Ureter (tissue), 1 donor: ENCODE measurements around the gene TMEM131. TPM values are rescaled to one million over a fixed set of nuclear protein-coding genes. Genes with fewer than 3 reads are reported as not detected.
"Not testable (repeated sequence)": the region's sequence is repeated elsewhere in the genome, so short reads cannot be mapped to it uniquely, and the experiment has no call there.

Experiments used
- DNase-seq: peaks from one replicate; pipeline ENCODE4 v3.0.0-alpha.2; 2020; ENCODE audit warnings: low spot score
- total RNA-seq: library from RNA; stranded (reverse); gene quantifications from one replicate; pipeline ENCODE4 v1.2.4, GENCODE V29; 2023
- donor health status: DM: yes; HTN: yes; CAD: no.

The TMEM131 gene
- total RNA-seq, 1 donor from 2014 or later = 67.7 TPM

- DNase-seq = no peak
Measured at GRCh38 chr2:97861177-97861576, 134.6 kb downstream of the TMEM131 start.

DNA sequence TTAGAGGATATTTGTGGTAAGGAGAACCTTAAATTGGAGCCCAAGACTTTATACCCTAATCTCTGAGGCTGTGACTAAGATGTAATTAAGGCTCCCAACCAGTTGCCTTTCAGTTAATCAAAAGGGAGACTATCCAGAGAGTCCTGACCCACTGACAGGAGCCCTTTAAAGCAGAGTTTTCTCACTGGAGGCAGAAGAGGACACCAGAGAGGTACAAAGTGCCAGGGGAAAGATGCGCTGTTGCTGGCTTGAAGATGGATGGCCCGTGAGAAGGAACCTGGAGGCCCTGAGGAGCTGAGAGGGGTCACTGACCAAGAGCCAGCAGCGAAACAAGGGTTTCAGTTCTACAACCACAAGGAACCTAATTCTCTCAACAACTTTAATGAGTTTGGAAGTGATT, 137.3 kb downstream of the TMEM131 start:
- DNase-seq = no peak

DNA sequence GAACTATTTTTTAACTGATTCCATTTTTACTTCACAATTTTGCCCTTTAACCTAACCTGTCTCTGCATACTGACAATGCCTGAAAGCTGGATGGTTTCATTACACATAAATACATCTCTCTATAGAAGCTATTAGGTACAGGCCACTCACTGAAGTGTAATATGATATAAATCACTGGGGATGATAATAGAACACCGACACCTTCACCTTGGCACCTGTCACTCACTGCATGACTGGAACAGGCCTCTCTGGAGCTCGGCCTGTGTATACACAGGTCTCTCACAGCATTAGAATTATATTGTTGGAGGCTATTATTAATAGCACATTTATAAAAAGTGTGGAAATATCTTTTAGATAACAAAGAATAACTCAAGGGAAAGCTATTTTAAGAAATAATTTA, 138.2 kb downstream of the TMEM131 start:
- no peak for DNase-seq

DNA sequence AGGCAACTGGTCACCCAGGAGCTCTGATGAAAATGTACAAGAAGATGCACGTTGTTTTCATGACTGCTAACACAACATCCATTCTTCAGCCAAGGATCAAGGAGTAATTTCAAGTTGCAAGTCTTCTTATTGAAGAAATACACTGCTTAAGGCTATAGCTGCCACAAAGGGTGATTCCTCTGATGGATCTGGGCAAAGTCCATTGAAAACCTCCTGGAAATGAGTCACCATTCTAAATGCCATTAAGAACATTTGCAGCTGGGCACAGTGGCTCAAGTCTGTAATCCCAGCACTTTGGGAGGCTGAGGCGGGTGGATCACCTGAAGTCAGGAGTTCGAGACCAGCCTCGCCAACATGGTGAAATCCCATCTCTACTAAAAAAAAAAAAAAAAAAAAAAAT, 142.7 kb downstream of the TMEM131 start:
- not testable (repeated sequence) for DNase-seq

GRCh38 chr2:97851172-97851571, 144.6 kb downstream of the TMEM131 start:
- no peak for DNase-seq

- DNase-seq = no peak
Measured at GRCh38 chr2:97849881-97850528, 145.7 kb downstream of the TMEM131 start.

DNA sequence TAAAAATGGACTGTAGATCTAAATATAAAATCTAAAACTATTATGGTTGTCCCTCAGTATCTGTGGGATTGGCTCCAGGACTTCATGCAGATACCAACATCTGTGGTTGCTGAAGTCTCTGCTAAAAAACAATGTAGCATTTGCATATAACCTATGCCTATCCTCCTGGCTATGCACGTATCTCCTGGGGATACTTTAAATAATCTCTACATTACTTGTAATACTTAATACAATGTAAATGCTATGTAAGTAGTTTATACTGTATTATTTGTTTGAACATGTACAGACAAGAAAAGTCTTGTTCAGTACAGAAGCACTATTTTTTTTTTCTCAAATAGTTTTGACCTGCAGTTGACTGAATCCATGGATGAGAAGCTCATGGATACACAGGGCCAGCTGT, 147.4 kb downstream of the TMEM131 start:
- DNase-seq = no peak

GRCh38 chr2:97846716-97847115, 149.0 kb downstream of the TMEM131 start:
- DNase-seq = not testable (repeated sequence)

GRCh38 chr2:97845818-97846217, 149.9 kb downstream of the TMEM131 start:
- DNase-seq = no peak

- DNase-seq = no peak
Measured at GRCh38 chr2:97845133-97845532, 150.6 kb downstream of the TMEM131 start.

- no peak for DNase-seq
Measured at GRCh38 chr2:97844311-97844859, 151.4 kb downstream of the TMEM131 start.

DNA sequence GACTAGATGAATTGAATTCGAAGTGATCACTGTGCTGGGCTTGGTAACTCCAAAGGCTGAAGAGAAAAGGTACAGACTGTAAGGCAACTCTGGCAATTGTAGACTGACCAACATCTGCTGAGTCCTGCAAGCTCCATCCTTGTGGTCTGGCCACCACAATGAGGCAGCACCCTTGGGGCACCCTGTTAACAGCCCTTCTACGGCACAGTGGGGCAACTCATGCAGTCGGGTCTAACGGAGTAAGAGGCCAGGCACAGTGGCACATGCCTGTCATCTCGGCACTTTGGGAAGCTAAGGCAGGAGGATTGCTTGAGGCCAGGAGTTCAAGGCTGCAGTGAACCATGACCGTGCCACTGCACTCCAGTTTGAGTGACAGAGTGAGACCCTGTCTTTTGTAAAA, 155.6 kb downstream of the TMEM131 start:
- no peak for DNase-seq

GRCh38 chr2:97834610-97835009, 161.1 kb downstream of the TMEM131 start:
- no peak for DNase-seq

GRCh38 chr2:97831121-97831520, 164.6 kb downstream of the TMEM131 start:
- DNase-seq = no peak

- DNase-seq = not testable (repeated sequence)
Measured at GRCh38 chr2:97829255-97829654, 166.5 kb downstream of the TMEM131 start.

- not testable (repeated sequence) for DNase-seq
Measured at GRCh38 chr2:97827013-97827412, 168.7 kb downstream of the TMEM131 start.

- DNase-seq = not testable (repeated sequence)
Measured at GRCh38 chr2:97826266-97826847, 169.4 kb downstream of the TMEM131 start.

DNA sequence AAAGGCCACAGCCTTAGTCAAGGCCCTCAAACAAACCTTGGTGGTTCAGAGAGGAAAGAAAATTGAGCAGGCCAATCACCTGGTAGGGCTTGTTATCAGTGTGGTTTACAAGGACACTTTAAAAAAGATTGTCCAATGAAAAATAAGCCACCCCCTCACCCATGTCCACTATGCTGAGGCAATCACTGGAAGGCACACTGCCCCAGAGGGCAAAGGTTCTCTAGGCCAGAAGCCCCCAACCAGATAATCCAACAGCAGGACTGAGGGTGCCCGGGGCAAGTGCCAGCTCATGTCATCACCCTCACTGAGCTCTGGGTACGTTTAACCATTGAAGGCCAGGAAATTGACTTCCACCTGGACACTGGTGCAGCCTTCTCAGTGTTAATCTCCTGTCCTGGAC, 171.7 kb downstream of the TMEM131 start:
- DNase-seq = not testable (repeated sequence)

GRCh38 chr2:97821862-97822261, 173.9 kb downstream of the TMEM131 start:
- not testable (repeated sequence) for DNase-seq

DNA sequence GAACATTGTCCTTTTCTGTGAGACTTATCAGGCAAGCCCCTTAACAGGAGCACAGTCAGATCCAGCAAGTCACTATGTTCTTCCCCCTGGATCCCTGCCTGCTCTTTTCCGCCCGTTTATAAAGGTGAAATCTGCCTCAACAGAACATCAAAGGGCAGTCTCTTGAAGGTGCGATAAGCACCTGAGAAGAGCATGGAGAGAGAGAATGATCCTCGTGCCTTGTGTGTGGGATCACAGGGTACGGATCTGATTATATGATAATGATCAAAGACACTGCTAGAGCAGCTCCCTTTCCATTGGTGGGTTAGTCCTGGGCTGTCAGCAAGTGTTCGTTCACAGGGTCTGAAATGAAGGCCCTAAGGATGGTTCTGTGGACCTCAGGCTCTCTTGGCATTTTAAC, 176.0 kb downstream of the TMEM131 start:
- DNase-seq = no peak

DNA sequence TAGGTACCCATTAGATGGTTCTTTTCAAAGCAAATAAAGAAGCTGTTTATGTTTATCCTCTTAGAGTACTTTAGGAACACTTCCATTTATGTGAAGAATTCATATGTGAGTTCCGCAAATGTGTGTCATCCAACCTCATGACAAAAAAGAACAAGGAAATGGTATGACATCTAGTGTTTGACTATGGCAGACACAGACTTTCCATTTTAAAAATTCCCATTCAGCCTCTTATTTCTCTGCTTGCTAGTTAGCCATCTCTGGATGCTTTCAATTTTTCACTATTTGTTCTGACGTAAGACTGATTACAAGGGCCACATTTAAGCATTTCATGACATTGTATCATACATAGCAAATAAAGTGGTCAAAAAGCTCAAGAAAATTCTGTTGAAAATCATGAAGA, 179.3 kb downstream of the TMEM131 start:
- no peak for DNase-seq

DNA sequence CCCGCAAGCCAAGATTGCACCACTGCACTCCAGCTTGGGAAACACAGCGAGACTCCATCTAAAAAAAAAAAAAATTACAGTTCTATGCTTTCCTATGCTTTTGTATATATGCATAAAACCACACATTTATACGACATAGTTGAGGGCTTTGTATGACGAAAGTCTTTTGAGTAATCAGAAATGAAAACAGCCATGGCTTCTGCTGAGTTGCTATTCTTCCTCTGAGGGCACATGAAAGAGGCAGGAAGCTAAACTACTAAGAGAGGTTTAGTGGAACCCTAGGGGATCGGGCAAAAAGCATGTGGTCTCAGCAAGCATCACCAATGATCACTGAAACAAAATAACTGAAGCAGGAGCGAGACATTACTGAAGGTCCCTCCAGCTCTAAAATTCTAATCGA, 182.8 kb downstream of the TMEM131 start:
- no peak for DNase-seq

DNA sequence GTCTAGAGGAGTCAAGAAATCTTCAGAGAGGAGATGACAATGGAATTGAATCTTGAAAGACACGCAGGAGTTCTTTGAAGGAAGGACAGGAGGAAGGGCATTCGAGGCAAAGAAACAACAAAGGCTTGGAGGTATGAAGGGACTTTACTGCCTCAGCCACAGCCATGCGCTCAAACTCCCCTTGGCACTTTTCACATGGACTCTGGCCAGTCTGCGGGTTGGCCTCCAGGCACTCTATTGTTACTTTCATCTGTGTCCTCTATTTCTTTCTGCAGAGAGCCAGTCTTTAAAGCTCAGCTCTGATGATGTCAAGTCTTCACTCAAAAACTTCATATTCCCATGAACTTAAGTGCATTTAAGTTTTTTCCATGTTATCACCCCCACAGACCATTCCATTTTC, 186.9 kb downstream of the TMEM131 start:
- no peak for DNase-seq
